Body of pancreas (tissue), 4 donors: ENCODE results near the gene TELO2.

Source experiments
- CTCF ChIP-seq, 7 experiments: fragments of 450-650 bp in 4 of 7; fragments of 200-600 bp in 3 of 7; sonication (generic) in 3 of 7; IDR thresholded peaks; one replicate each; pipeline ENCODE4 v1.5.1; 2016 to 2019; ENCODE audit warnings: antibody characterized with exemption in 7 of 7
- POLR2A ChIP-seq, 3 donors: fragments of 450-650 bp; IDR thresholded peaks; one replicate each; pipeline ENCODE4 v1.6.1; 2016; ENCODE audit warnings: antibody characterized with exemption in 3 of 3, mild to moderate bottlenecking in 2 of 3

GRCh38 chr16:1527836-1528811 is 35.0 kb downstream of the TELO2 start:
- TF ChIP-seq CTCF (IDR thresholded peaks at IDR 0.05) (no peak), POLR2A (IDR thresholded peaks at IDR 0.05) (no peak)
